Mucosa of descending colon (tissue), 3 donors: ENCODE data around the gene TSFM. TPM values are rescaled to one million over a fixed set of nuclear protein-coding genes. Genes with fewer than 3 reads are reported as not detected.

Source experiments
- ATAC-seq: fragments of 200-7000 bp; cut with Tn5 transposase; one replicate; pipeline ENCODE4 v1.9.1; 2020; ENCODE audit warnings: mild to moderate bottlenecking, moderate library complexity
- DNase-seq, 3 donors: peaks; one replicate each; pipeline ENCODE4 v3.0.0-alpha.2; 2020
- H3K36me3 ChIP-seq: fragments of 200-600 bp; one replicate; pipeline ENCODE4 v1.8.0; 2021; ENCODE audit warnings: low read depth, mild to moderate bottlenecking
- H3K4me1 ChIP-seq: fragments of 200-600 bp; one replicate; pipeline ENCODE4 v1.8.0; 2021; ENCODE audit warnings: low read depth, mild to moderate bottlenecking
- H3K4me3 ChIP-seq: fragments of 200-600 bp; one replicate; pipeline ENCODE4 v1.8.0; 2021; ENCODE audit warnings: mild to moderate bottlenecking
- H3K9me3 ChIP-seq: fragments of 200-600 bp; one replicate; pipeline ENCODE4 v1.8.0; 2021; ENCODE audit warnings: mild to moderate bottlenecking
- CTCF ChIP-seq: fragments of 200-600 bp; IDR thresholded peaks from one replicate; pipeline ENCODE4 v1.8.0; 2022; ENCODE audit warnings: antibody characterized with exemption, mild to moderate bottlenecking
- intact Hi-C, 2 donors: fragments of 100-400 bp; cut with DNase I in 1 of 2; cut with micrococcal nuclease in 1 of 2; formaldehyde crosslinking; loops; one replicate each; pipeline versions ENCODE4 v1.11.0 to v1.11.1; 2022; cut with DNase I, micrococcal nuclease
- total RNA-seq, 3 donors: library from RNA; stranded (reverse); fragmentation: NEBNext Ultra II Directional in 2 of 3; extraction: Animal tissue kit (Norgen Biotek cat#: 25700) in 2 of 3; gene quantifications; one replicate each; pipeline versions ENCODE4 v1.2.1 to v1.2.4, GENCODE V29; 2021 to 2023
- donor health status: DM: no; HTN: no; CAD: no; lungs with moderate emphysema.
- donor health status: DM: no; HTN: no; CAD: no.
- donor health status: DM: no; HTN: yes; CAD: no.

Gene TSFM
- total RNA-seq, 3 donors from 2014 or later = 26.1 to 32.9 (median 29.0) TPM

GRCh38 chr12:57782243-57782607 is 362 bp upstream of the TSFM start:
- no peak for TF ChIP-seq CTCF
- no peak overlapping the region for H3K4me3 ChIP-seq
- DNase-seq (no peak), ATAC-seq (no peak)
- H3K36me3 ChIP-seq = peaks cover 10% of the 10 kb centered on the region
- peaks cover 10% of the 10 kb centered on the region for H3K4me1 ChIP-seq
- H3K9me3 ChIP-seq = no peaks in the 10 kb centered on the region
- intact Hi-C loops = no loop called here

- no peak for ATAC-seq
- TF ChIP-seq CTCF = no peak
- Histone ChIP-seq H3K4me3 (peak overlapping the region; percentile 75), H3K36me3 (peaks cover 10% of the 10 kb centered on the region), H3K9me3 (no peaks in the 10 kb centered on the region), H3K4me1 (peaks cover 10% of the 10 kb centered on the region)
- intact Hi-C loops = no loop called here
- DNase-seq = no peak
These were observed 847 bp downstream of the TSFM start for GRCh38 chr12:57783466-57783801.

GRCh38 chr12:57783861-57784260 is 1.3 kb downstream of the TSFM start:
- no peak for TF ChIP-seq CTCF
- peaks cover 10% of the 10 kb centered on the region for H3K4me1 ChIP-seq
- intact Hi-C loops = no loop called here
- no peaks in the 10 kb centered on the region for H3K9me3 ChIP-seq
- H3K36me3 ChIP-seq = peaks cover 10% of the 10 kb centered on the region
- no peak overlapping the region for H3K4me3 ChIP-seq
- ATAC-seq (no peak), DNase-seq (no peak)

- Histone ChIP-seq H3K36me3 (peaks cover 6% of the 10 kb centered on the region), H3K9me3 (no peaks in the 10 kb centered on the region), H3K4me3 (no peak overlapping the region), H3K4me1 (no peaks in the 10 kb centered on the region)
- ATAC-seq = no peak
- no peak for TF ChIP-seq CTCF
- no peak for DNase-seq
- intact Hi-C loops = no loop called here
These were observed 11.3 kb downstream of the TSFM start for GRCh38 chr12:57793920-57794319.

- Histone ChIP-seq H3K4me3 (no peak overlapping the region), H3K4me1 (no peaks in the 10 kb centered on the region), H3K36me3 (peaks cover 6% of the 10 kb centered on the region), H3K9me3 (no peaks in the 10 kb centered on the region)
- TF ChIP-seq CTCF = no peak
- intact Hi-C loops = no loop called here
- ATAC-seq (no peak), DNase-seq (no peak)
These were observed 12.8 kb downstream of the TSFM start for GRCh38 chr12:57795354-57795753.

GRCh38 chr12:57796996-57797395 is 14.4 kb downstream of the TSFM start:
- Histone ChIP-seq H3K4me1 (no peaks in the 10 kb centered on the region), H3K9me3 (no peaks in the 10 kb centered on the region), H3K4me3 (no peak overlapping the region), H3K36me3 (peaks cover under 1% of the 10 kb centered on the region)
- TF ChIP-seq CTCF = no peak
- intact Hi-C loops = no loop called here
- DNase-seq (no peak), ATAC-seq (no peak)
